HFF-Myc (cell line): ENCODE data around the gene ACTR1A.
"Not testable (repeated sequence)": the region's sequence is repeated elsewhere in the genome, so short reads cannot be mapped to it uniquely, and the experiment has no call there.

ENCODE experiments used
- DNase-seq: peaks from one replicate; pipeline ENCODE4 v3.0.0-alpha.2; 2011; ENCODE audit warnings: low read depth; ENCODE audit errors: extremely low read depth
- H3K4me3 ChIP-seq: replicated peaks from 2 replicates; pipeline ENCODE4 v1.5.1; 2011; ENCODE audit warnings: low read depth, mild to moderate bottlenecking, control low read depth, low read length
- CTCF ChIP-seq: IDR thresholded peaks from 2 replicates; pipeline ENCODE4 v1.5.1; 2012; ENCODE audit warnings: mild to moderate bottlenecking, low read depth, low read length, control low read depth; ENCODE audit errors: missing control alignments

ACTR1A gene

GRCh38 chr10:102457591-102458150, 44.8 kb downstream of the ACTR1A start:
- no peak for TF ChIP-seq CTCF
- no peak for DNase-seq
- H3K4me3 ChIP-seq: no peak overlapping the region

DNA sequence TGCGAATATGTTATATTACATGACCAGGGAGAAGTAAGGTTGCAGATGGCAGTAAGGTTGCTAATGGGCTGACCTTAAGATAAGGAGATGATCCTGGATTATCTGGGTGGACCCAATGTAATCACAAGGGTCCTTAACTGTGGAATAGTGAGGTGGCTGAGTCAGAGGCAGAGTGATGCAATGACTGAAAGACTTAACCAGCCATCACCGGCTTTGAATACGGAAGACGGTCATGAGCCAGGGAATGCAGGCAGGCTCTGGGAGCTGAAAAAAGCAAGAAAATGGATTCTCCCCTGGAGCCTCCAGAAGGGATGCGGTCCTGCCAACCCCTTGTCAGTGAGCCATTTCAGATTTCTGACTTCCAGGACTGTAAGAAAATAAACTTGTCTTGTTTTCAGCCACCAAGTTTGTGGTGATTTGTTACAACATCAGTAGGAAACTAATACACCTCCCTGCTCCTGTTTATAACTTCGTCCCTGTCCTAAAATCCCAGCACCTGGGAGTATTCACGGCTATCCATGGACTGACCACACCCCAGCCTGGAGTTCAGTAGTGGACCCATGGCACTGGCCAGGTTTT, 46.5 kb downstream of the ACTR1A start:
- no peak overlapping the region for H3K4me3 ChIP-seq
- no peak for DNase-seq
- TF ChIP-seq CTCF: no peak

GRCh38 chr10:102454662-102455487, 47.6 kb downstream of the ACTR1A start:
- not testable (repeated sequence) for H3K4me3 ChIP-seq, DNase-seq

GRCh38 chr10:102453502-102453901, 49.0 kb downstream of the ACTR1A start:
- no peak for TF ChIP-seq CTCF
- no peak overlapping the region for H3K4me3 ChIP-seq
- DNase-seq: no peak

DNA sequence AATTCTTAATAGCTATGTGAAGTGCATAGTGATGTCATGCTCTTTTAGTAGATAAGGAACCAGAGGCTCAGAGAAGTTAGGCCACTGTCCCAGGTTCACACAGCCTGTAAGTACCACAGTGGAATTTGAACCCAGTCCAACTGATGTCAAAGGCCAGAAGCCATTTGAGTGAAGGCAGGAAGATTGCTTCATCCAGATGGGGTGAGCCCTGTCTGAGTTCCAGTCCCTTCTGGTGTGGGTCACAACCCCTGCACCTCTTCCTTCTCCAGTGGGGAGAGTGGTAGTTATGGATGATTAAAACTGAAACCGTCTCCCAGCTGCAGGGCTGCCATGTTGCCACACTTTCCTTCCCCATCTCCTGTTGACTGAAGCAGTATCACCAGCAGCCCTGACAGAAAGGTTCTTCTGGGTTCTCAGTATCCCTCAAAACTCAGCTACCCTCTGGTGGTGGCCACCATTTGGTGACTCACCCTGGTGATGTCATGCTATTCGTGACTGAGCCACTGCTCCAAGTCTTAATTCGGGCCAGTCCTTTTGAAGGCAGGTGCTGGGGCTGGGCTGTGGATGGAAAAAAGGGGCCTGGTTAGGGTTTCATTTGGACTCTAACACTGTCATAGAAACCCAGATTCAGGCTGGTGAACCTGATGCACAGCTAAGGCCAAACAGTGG, 49.7 kb downstream of the ACTR1A start:
- H3K4me3 ChIP-seq: no peak overlapping the region
- TF ChIP-seq CTCF: no peak
- no peak for DNase-seq

DNA sequence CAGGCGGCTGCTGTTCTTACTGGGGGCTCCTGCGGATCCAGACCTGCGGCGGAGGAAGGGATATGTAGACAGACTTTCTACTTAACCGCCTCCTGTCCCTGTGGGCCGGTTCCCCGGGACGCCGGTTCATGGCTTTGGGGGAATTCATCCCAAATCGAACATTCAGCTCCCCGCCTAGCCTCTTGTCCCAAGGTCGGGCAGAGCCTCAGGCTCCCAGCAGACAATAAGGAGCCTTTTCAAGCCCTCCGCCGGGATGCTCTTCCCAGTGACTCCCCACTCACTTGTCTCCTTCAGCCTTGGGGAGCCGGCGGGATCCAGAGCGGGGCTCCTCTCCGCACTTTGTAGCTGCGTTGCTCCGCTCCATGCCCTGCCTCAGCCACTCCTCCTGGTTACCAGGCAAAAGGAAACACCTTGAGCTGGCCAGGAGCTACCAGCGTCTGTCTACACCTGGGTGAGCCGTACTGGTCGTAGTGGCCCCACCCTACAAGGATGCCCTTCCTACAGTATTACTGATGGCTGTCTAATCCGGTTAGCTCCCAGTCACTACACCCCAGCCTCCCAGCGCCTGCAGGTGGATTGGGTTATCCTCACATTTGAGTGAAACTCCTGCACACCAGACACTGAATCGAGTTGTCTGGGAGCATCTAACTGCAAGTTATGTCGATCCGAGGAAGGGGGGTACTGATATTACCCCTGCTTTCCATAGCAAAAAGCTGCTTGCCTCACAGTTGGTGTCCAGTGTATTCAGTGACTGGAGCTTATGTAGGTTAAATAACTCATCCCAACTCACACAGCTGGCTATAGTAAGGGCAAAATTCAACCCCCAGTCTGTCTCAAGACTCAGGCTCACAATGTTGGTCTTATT, 51.2 kb downstream of the ACTR1A start, which contains the start of gene C10orf95:
Gene C10orf95, minus strand, starts transcription at position 439 of the 865 bp plus-strand sequence. CDS start 450 bp downstream, outside the sequence.
- peak within 1 kb of the TSS; percentile 86 for H3K4me3 ChIP-seq
- DNase-seq: no peak
- no peak for TF ChIP-seq CTCF
